ENCODE results near the gene FGR.

The FGR gene

DNA sequence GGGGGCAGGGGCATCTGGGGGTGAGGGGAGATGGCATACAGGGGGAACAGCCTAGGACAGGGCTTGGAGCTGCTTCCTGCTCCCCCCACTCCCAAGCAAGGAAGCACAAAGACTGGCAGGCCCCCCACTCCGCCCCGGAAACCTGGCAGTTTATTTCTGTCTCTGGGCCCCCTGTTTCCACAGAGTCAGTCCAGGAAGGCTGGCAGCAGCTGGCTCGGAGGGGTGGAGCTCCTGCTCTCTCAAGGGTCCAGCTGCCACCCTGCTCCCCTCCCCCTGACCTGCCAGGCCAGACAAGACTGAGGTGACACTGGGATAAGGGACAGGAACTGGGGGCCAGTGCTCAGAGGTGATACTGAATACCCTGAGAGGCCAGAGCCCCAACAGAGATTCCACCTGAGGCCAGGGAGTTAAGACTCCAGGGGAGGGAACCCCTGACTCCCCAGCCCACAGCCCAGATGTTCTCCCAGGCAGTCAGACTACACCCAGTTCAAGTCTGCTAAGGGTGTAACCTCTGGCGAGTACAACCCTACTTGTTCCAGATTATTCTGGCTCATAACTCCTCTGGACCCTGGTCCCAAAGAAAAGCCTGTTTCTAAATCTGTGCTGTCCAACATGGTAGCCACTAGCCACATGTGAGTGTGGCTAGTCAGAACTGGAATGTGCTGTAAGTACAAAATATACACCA lies 57.3 kb downstream of the FGR start:
- intact Hi-C loops (cut with DNase I): no loop called here
- no peak for DNase-seq

DNA sequence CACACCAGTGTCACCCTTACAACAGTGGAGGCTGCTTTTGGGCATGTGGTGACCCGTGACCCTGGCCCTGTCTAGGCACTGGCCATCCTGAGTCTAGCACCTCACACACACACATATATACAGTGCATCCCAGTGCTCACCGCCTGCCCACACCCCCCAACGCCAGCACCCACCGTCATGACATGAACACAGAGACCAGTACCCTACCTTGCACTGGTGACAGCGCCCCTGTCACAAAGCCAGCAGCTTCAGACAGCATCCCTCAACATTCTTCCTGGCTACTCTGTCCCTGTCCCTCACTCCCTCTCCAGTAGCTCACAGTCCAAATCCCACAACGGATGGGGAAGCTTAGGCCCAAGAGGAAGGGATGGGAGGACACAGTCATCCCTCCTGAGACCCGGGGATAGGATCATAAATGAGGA lies 58.2 kb downstream of the FGR start:
- DNase-seq: no peak
- intact Hi-C loops (cut with DNase I): no loop called here

- intact Hi-C loops (cut with DNase I): no loop called here
- peak in 26 of 42 donors; percentile 40 to 79 (median 62) for DNase-seq
Observed at GRCh38 chr1:27575840-27576331, 59.1 kb downstream of the FGR start.

- intact Hi-C loops (cut with DNase I): no loop called here
- DNase-seq: peak in 39 of 42 donors; percentile 48 to 90 (median 72)
Observed at GRCh38 chr1:27574871-27575831, 59.8 kb downstream of the FGR start.

DNA sequence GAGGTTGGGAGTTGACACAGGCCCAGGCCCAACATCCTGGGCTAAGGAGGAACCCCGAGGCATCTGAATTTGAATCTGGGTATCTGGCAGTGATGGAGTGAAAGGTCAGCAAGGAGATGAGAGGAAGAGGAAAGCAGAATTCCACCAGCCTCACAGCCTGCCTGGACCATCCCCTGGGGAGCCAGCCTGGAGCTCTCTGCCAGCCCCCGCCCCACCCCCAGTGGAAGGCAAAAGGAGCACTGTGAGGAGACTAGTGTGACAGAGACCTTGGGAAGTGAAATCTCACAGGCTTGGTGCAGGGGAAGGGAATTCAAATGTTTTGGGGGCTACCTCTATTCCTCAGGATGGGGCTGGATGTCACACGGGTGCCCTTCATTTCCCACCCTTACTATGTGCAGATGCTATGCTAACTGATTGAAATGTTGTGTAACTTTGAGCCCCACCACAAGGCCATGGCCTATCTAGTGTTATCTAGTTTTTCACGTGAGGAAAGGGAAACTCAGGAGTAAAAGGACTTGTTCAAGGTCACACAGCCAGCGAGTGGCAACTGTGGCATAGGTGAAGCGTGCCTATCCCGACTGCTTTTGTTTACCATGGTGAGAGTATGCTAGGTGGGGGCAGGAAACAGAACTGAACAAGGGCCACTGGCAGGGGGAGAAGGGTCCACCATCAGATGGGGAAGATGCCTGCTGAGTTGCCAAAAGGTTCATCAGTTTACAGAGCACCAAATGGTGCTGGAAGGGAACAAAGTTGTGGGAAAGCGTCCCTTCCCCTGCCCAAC lies 60.8 kb downstream of the FGR start:
- DNase-seq: no peak
- intact Hi-C loops (cut with DNase I): no loop called here

GRCh38 chr1:27572679-27573426 lies 62.1 kb downstream of the FGR start:
- DNase-seq: no peak
- intact Hi-C loops (cut with DNase I): no loop called here

- DNase-seq: no peak
- intact Hi-C loops (cut with DNase I): no loop called here
Observed at GRCh38 chr1:27572019-27572678, 62.8 kb downstream of the FGR start.

- DNase-seq: peak in 8 of 42 donors; percentile 33 to 72 (median 61)
- intact Hi-C loops (cut with DNase I): no loop called here
Observed at GRCh38 chr1:27571439-27572018, 63.5 kb downstream of the FGR start.

GRCh38 chr1:27570784-27571183 lies 64.2 kb downstream of the FGR start:
- DNase-seq: no peak
- intact Hi-C loops (cut with DNase I): no loop called here

DNA sequence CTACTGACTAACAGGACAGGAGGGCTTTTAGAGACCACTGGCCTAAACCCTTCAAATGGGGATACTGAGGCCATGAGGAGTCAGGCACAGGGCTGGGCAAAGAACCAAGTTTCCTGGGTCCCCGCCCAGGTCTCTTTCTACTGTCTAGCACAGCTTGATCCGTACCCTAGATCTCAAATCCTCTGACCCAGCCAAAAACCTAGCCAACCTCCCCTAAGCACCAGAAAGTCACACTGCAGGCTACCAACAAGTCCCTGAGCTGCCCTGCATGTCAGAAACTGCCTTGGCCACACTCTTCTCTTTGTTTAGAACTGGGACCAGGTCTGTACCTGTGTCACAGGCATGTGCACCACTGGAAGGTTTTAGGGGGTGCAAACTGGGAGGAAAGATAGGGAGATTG lies 64.6 kb downstream of the FGR start:
- intact Hi-C loops (cut with DNase I): no loop called here
- DNase-seq: no peak

DNA sequence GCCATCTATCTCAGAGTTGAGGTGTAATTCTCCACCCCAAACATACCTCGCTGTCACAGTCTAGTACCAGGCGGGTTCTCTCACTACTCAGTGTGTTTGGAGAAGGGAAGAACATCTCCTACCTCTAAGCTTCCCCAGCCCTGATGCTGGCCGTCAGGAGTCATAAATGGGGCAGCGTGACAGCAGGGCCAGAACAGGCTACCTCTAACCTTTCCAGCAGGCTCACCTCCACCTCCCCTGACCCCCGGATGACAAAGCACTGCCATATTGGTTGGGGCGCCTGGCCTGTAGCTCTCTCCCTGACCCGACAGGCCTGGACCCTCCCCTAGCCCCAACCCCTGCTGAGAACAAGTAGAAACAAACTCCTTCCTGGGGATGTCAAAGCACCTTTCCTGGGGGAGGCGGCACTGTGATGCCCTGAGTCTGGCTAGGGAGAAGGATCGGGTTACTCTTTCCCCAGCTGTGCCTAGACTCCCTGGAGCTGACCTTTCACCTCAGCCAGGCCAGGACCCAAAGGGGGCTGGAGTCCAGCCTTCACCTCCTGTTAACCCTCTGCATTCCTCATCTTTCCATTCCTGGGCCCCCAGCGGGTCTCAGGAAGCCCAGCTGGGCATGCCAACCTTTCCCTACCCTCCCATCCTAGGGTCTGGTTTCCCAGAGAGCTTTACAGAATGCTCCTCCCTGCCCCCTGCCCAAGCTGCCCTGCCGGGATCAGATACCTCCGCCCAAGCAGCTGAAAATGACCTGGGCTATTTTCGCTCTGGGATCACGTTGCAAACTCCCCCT lies 65.3 kb downstream of the FGR start:
- intact Hi-C loops (cut with DNase I): no loop called here
- DNase-seq: no peak

DNA sequence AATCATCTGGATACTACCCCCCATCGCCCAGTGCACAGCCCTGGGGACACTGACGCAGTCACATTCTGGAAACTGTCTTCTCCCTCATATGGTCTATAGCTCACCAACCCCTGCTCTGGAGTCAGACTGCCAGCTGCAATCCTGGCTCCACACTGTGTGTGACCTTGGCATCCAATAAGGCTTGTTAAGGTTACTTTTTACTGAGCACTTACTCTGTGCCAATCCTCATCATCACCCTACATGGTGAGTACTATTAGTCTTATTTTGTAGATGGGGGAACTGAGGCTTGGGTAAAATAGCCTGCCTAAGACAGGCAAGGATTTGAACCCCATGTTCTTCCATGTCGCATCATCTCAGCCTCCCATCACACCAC lies 65.9 kb downstream of the FGR start:
- no peak for DNase-seq
- intact Hi-C loops (cut with DNase I): no loop called here

GRCh38 chr1:27568300-27569087 lies 66.5 kb downstream of the FGR start:
- peak in 41 of 42 donors; percentile 55 to 91 (median 76) for DNase-seq
- intact Hi-C loops (cut with DNase I): no loop called here

DNA sequence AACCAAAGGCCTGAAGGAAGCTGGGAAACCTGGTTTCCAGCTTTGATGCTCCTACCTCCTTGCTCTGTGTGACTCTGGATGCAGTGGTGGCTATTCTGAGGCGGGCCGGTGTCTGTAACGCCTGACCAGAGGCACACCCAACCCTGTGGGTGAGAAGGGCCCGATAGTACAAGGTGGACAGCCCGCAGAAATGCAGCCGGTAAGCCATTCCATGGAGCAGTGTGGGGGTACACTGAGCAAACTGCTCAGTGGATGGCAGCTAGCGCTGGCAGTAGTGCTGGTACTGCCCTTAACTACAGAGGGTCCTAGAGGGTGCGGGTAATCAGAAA lies 67.0 kb downstream of the FGR start:
- no peak for DNase-seq
- intact Hi-C loops (cut with DNase I): no loop called here

DNA sequence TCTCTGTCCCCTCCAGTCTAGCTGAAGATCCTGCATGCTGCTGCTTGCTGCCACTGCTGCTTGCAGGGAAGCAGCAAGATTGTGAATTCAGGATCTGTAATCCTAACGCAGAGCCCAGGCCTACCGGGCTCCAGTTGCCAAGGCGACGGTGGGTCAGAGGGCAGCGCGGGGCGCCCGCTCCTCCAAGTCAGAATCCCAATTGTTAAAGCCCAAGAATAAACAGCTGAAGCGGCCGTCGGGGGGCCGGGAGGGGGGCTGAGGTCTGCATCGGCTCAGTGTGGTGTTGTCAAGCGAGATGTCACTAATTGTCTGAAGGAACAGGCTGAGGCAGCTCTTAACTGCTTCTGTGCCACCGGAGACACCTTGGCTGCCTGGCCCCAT lies 67.8 kb downstream of the FGR start:
- intact Hi-C loops (cut with DNase I): no loop called here
- peak in 2 of 42 donors; percentile 36 to 40 for DNase-seq

DNA sequence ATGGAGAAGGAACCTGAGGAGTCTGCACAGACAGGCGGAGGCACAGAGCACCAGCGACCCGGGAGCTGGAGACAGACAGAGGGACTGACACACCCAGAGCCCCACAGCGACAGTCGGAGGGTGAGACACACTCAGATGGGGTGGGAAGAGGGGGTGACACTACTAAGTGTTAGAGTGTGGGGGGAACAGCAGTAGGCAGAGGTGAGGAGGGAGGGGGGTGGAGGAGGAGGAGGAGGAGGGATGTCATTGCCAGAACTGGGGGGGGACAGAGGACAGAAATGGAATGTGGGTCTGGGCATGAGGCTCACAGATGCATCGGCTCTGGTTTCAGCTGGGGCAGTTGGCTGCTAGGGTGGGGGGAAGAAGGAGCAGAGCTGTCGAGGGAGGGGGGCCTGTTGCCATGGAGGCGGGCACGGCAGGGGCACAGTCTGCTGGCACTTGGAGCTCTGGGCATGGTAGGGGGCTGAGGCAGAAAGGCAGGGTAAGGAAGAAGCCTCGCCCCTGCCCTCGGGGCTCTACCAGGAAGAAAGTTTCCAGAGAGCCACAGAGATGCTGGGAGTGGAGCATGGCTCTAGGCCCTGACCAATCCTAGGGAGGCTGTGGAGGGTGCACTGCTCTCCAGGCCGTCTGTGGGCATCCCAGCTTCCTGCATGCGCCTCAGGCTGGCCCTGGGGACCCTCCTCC lies 68.4 kb downstream of the FGR start:
- peak in 9 of 42 donors; percentile 30 to 74 (median 56) for DNase-seq
- intact Hi-C loops (cut with DNase I): no loop called here

Measured in head of caudate nucleus (tissue), 42 donors.